Mesenchymal stem cell (in vitro differentiated cells and primary cell): ENCODE results near the gene XPOT.
A peak's percentile ranks its signal among the peaks of the same experiment; 100 is the strongest.

ENCODE experiments used
- DNase-seq: peaks from one replicate; pipeline ENCODE4 v3.0.0-alpha.2; 2013
- H2AFZ ChIP-seq: one replicate; pipeline ENCODE4 v1.6.1; 2013; ENCODE audit warnings: low read depth, mild to moderate bottlenecking, control low read depth, inconsistent platforms, low read length, moderate library complexity
- H2AK5ac ChIP-seq: 2 replicates; pipeline ENCODE4 v1.6.1; 2013; ENCODE audit warnings: low read length, moderate library complexity, mild to moderate bottlenecking, inconsistent platforms; ENCODE audit not compliant: severe bottlenecking
- H2BK120ac ChIP-seq: one replicate; pipeline ENCODE4 v1.6.1; 2013; ENCODE audit warnings: low read depth, mild to moderate bottlenecking, inconsistent platforms, low read length, moderate library complexity
- H2BK12ac ChIP-seq, 2 experiments: one replicate each; pipeline ENCODE4 v1.6.1; 2013; ENCODE audit warnings: inconsistent platforms in 2 of 2, low read length in 2 of 2, mild to moderate bottlenecking in 2 of 2, moderate library complexity in 2 of 2, control low read depth in 1 of 2
- H2BK15ac ChIP-seq: one replicate; pipeline ENCODE4 v1.6.1; 2013; ENCODE audit warnings: mild to moderate bottlenecking, low read depth, inconsistent platforms; ENCODE audit not compliant: poor library complexity, severe bottlenecking
- H2BK5ac ChIP-seq: 2 replicates; pipeline ENCODE4 v1.6.1; 2013; ENCODE audit warnings: low read depth, mild to moderate bottlenecking, low read length, control low read depth, inconsistent platforms; ENCODE audit not compliant: poor library complexity, severe bottlenecking
- H3K14ac ChIP-seq, 2 experiments: one replicate each; pipeline ENCODE4 v1.6.1; 2013; ENCODE audit warnings: inconsistent platforms in 2 of 2, low read length in 2 of 2, control low read depth in 1 of 2, mild to moderate bottlenecking in 1 of 2, moderate library complexity in 1 of 2
- H3K18ac ChIP-seq, 2 experiments: one replicate each; pipeline ENCODE4 v1.6.1; 2013; ENCODE audit warnings: inconsistent platforms in 2 of 2, low read length in 2 of 2, control low read depth in 1 of 2, low read depth in 1 of 2, mild to moderate bottlenecking in 1 of 2
- H3K23ac ChIP-seq, 2 experiments: one replicate each; pipeline ENCODE4 v1.6.1; 2013; ENCODE audit warnings: inconsistent platforms in 2 of 2, low read length in 2 of 2, mild to moderate bottlenecking in 2 of 2, moderate library complexity in 2 of 2, control low read depth in 1 of 2
- H3K27ac ChIP-seq: 2 replicates; pipeline ENCODE4 v1.5.1; 2013; ENCODE audit warnings: mild to moderate bottlenecking, moderate library complexity, low read length, control low read depth, inconsistent platforms; ENCODE audit not compliant: poor library complexity, severe bottlenecking
- H3K27me3 ChIP-seq, 2 experiments: 2 replicates each; pipeline versions ENCODE4 v1.6.1 to v1.7.0; 2013; ENCODE audit warnings: low read length in 2 of 2, mild to moderate bottlenecking in 2 of 2, moderate library complexity in 2 of 2, control low read depth in 1 of 2, inconsistent platforms in 1 of 2; ENCODE audit not compliant: control insufficient read depth in 1 of 2, insufficient read depth in 1 of 2
- H3K36me3 ChIP-seq, 2 experiments: 2 replicates each; pipeline versions ENCODE4 v1.6.1 to v1.7.0; 2013; ENCODE audit warnings: low read length in 2 of 2, control low read depth in 1 of 2, inconsistent platforms in 1 of 2, low read depth in 1 of 2, mild to moderate bottlenecking in 1 of 2; ENCODE audit not compliant: insufficient read depth in 2 of 2, control insufficient read depth in 1 of 2
- H3K4ac ChIP-seq, 2 experiments: one replicate each; pipeline ENCODE4 v1.6.1; 2013; ENCODE audit warnings: inconsistent platforms in 2 of 2, low read length in 2 of 2, mild to moderate bottlenecking in 2 of 2, moderate library complexity in 2 of 2, control low read depth in 1 of 2, low read depth in 1 of 2
- H3K4me1 ChIP-seq: 2 replicates; pipeline ENCODE4 v1.6.1; 2013; ENCODE audit warnings: low read depth, low read length, control low read depth; ENCODE audit not compliant: control insufficient read depth, insufficient read depth
- H3K4me2 ChIP-seq: 2 replicates; pipeline ENCODE4 v1.6.1; 2013; ENCODE audit warnings: low read length, mild to moderate bottlenecking, inconsistent platforms; ENCODE audit not compliant: poor library complexity, severe bottlenecking
- H3K4me3 ChIP-seq, 2 experiments: 2 replicates each; pipeline versions ENCODE4 v1.5.1 to v1.7.0; 2013; ENCODE audit warnings: low read length in 2 of 2, mild to moderate bottlenecking in 2 of 2, control low read depth in 1 of 2, low read depth in 1 of 2; ENCODE audit not compliant: insufficient read depth in 1 of 2
- H3K79me1 ChIP-seq: replicated peaks from 2 replicates; pipeline ENCODE4 v1.6.1; 2013; ENCODE audit warnings: mild to moderate bottlenecking, control low read depth, low read length, inconsistent platforms; ENCODE audit not compliant: poor library complexity, severe bottlenecking
- H3K9ac ChIP-seq: 2 replicates; pipeline ENCODE4 v1.7.0; 2013; ENCODE audit warnings: mild to moderate bottlenecking, low read length, moderate library complexity
- H3K9me3 ChIP-seq: 2 replicates; pipeline ENCODE4 v1.7.0; 2013; ENCODE audit warnings: mild to moderate bottlenecking, low read length; ENCODE audit not compliant: control insufficient read depth
- H4K8ac ChIP-seq: one replicate; pipeline ENCODE4 v1.6.1; 2013; ENCODE audit warnings: inconsistent platforms, mild to moderate bottlenecking, low read length, moderate library complexity
- H4K91ac ChIP-seq: one replicate; pipeline ENCODE4 v1.6.1; 2013; ENCODE audit warnings: mild to moderate bottlenecking, low read length, inconsistent platforms
- WGBS: methylation state at CpG from one replicate; pipeline ENCODE4 v1.1.7; 2013; ENCODE audit warnings: mixed read lengths; 5-methylcytosine and 5-hydroxymethylcytosine counted together

XPOT gene

DNA sequence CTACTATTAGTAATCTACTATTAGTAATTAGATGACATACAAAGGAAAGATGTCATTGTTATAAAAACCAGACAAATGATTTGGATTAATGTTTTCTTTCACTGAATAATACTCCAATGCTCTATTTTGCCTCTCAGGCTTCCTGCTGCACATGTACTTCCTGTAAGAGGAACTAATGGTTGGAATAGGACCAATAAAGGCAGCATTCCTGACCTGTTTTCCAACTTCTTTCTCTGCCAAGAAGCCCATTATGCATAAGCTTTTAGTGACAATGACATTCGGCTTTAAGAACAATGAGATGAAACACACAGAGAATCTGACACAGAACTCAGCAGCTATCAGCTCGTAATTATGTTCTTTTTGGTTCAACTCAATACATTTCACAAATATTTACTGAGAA lies 8.5 kb upstream of the XPOT start:
- no peak overlapping the region for H3K27ac ChIP-seq
- no peaks in the 10 kb centered on the region for H3K9me3 ChIP-seq
- no peak overlapping the region for H2BK12ac ChIP-seq
- H3K18ac ChIP-seq = no peak overlapping the region
- H3K4me1 ChIP-seq = no peaks in the 10 kb centered on the region
- no peak overlapping the region for H2AFZ ChIP-seq
- no peak overlapping the region for H3K9ac ChIP-seq
- H3K27me3 ChIP-seq = no peaks in the 10 kb centered on the region
- H4K8ac ChIP-seq = no peak overlapping the region
- H2AK5ac ChIP-seq = no peak overlapping the region
- H2BK5ac ChIP-seq = no peak overlapping the region
- H3K4ac ChIP-seq = no peak overlapping the region
- no peak for DNase-seq
- H3K4me2 ChIP-seq = no peak overlapping the region
- H3K23ac ChIP-seq = no peak overlapping the region
- H2BK15ac ChIP-seq = no peak overlapping the region
- H3K4me3 ChIP-seq = no peak overlapping the region
- no peak overlapping the region for H2BK120ac ChIP-seq
- no peak overlapping the region for H3K14ac ChIP-seq
- no peaks in the 10 kb centered on the region for H3K79me1 ChIP-seq
- H4K91ac ChIP-seq = no peak overlapping the region
- WGBS = 100% methylated on average over 2 of the region's 2 CpGs
- no peaks in the 10 kb centered on the region for H3K36me3 ChIP-seq

DNA sequence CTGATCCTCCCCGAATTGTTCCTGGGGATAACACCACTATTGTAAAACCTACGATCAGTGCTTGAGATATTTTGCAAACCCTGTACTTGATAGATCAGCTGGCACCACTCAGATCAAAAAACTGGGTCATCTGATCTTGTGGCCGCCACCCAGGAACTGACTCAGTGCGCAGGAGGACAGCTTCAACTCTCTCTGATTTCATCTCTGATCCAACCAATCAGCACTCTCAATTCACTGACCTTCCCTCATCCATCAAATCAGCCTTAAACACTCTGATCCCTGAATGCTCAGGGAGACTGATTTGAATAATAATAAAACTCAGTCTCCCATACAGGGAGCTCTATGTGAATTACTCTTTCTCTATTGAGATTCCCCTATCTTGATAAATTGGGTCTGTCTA lies 4.2 kb upstream of the XPOT start:
- no peaks in the 10 kb centered on the region for H3K27me3 ChIP-seq
- H4K8ac ChIP-seq = no peak overlapping the region
- H3K27ac ChIP-seq = no peak overlapping the region
- no peaks in the 10 kb centered on the region for H3K9me3 ChIP-seq
- H2BK15ac ChIP-seq = no peak overlapping the region
- H3K4me2 ChIP-seq = no peak overlapping the region
- no peak overlapping the region for H3K4ac ChIP-seq
- no peak overlapping the region for H3K4me3 ChIP-seq
- H2BK12ac ChIP-seq = no peak overlapping the region
- H2AK5ac ChIP-seq = no peak overlapping the region
- no peak overlapping the region for H3K18ac ChIP-seq
- no peak for DNase-seq
- no peak overlapping the region for H3K14ac ChIP-seq
- no peaks in the 10 kb centered on the region for H3K79me1 ChIP-seq
- no peak overlapping the region for H3K23ac ChIP-seq
- no peak overlapping the region for H2AFZ ChIP-seq
- no peak overlapping the region for H3K9ac ChIP-seq
- no peaks in the 10 kb centered on the region for H3K36me3 ChIP-seq
- no peak overlapping the region for H4K91ac ChIP-seq
- no peak overlapping the region for H2BK5ac ChIP-seq
- peaks cover 3% of the 10 kb centered on the region for H3K4me1 ChIP-seq
- no peak overlapping the region for H2BK120ac ChIP-seq
- 76% methylated on average over 4 of the region's 4 CpGs for WGBS

DNA sequence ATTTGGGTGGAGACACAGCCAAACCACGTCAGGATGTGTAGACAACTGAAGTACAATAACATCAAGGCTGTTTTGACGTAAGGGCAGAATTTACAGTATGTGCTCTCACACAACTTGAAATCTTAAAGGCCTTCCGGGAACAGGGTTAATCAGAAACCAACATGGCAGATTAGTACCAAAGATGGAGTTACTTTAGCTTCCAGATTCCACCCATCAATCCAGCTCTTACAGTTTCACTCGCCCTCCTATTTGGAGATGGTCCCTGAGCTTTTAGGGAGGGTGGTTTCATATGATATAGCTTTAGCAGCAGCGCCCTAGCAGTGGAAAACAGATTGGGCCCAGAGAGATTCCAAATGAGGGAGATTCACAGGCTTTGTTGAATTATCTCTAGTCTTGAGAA lies 2.0 kb upstream of the XPOT start:
- H3K9me3 ChIP-seq = no peaks in the 10 kb centered on the region
- H3K4me1 ChIP-seq = peaks cover 4% of the 10 kb centered on the region
- no peak overlapping the region for H3K14ac ChIP-seq
- 92% methylated on average over 5 of the region's 5 CpGs for WGBS
- H3K4ac ChIP-seq = no peak overlapping the region
- H2BK5ac ChIP-seq = no peak overlapping the region
- no peaks in the 10 kb centered on the region for H3K27me3 ChIP-seq
- H4K91ac ChIP-seq = no peak overlapping the region
- no peak overlapping the region for H2AK5ac ChIP-seq
- H2BK15ac ChIP-seq = no peak overlapping the region
- H3K9ac ChIP-seq = no peak overlapping the region
- no peak overlapping the region for H3K27ac ChIP-seq
- DNase-seq = no peak
- H2BK12ac ChIP-seq = no peak overlapping the region
- peaks cover 1% of the 10 kb centered on the region for H3K79me1 ChIP-seq
- no peak overlapping the region for H3K4me3 ChIP-seq
- H3K23ac ChIP-seq = no peak overlapping the region
- H3K4me2 ChIP-seq = no peak overlapping the region
- no peak overlapping the region for H2AFZ ChIP-seq
- H4K8ac ChIP-seq = no peak overlapping the region
- no peaks in the 10 kb centered on the region for H3K36me3 ChIP-seq
- H3K18ac ChIP-seq = no peak overlapping the region
- H2BK120ac ChIP-seq = no peak overlapping the region

DNA sequence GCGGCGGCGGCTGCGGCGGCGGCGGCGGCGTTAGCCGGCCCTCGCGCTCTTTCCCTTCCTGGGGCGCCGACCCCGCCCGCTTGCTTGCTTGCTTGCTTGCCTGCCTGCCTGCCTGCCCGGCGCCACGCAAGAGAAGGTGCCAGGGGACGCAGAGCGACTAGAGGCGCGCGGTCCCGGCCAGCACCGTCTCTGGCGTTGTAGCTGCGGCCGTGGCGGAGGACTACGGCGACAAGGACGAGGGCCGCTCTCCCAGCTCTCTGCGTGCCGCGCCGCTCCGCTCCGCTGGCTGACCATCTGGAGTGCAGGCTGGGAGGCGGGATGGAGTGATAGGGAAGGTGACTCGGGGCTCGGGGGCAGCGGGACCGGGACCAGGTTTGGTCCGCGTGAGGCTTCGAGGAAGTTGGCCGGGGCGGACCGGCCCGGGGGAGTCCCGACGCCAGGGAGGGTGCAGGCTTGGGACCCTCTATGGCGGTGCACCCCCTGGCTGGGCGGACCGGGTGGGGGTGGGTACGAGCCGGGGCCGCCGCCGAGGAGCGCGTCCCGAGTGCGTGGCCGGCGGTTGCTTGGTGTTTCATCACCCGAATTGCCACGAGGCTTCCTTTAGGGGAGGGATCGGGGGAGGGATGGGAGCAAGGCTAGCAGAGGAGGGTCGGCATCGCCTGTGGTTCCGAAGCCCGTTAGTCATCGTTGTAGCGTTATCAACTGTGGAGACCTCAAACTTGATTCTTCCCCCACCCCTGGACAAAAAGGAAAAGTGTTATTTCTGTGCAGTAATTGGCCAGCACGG lies 471 bp downstream of the XPOT start:
- WGBS = under 1% methylated on average over 61 of the region's 78 CpGs
- Histone ChIP-seq H2BK12ac (peak overlapping the region in 1 of 2 experiments; percentile 2), H3K18ac (peak overlapping the region; percentile 99 to 100), H2BK120ac (peak overlapping the region; percentile 92), H2BK5ac (peak overlapping the region; percentile 92), H3K14ac (peak overlapping the region in 1 of 2 experiments; percentile 98), H2AK5ac (no peak overlapping the region), H4K8ac (peak overlapping the region; percentile 100), H3K27me3 (no peaks in the 10 kb centered on the region), H4K91ac (peak overlapping the region; percentile 100), H3K23ac (peak overlapping the region in 1 of 2 experiments; percentile 63), H3K27ac (peak overlapping the region; percentile 90), H2AFZ (peak overlapping the region; percentile 33), H3K4me3 (peak overlapping the region; percentile 93 to 94), H3K9ac (peak overlapping the region; percentile 99), H3K36me3 (peaks cover 0 to 1% of the 10 kb centered on the region in 2 experiments), H3K4ac (peak overlapping the region; percentile 90 to 96), H3K4me2 (peak overlapping the region; percentile 37), H2BK15ac (peak overlapping the region; percentile 94), H3K79me1 (peaks cover 3% of the 10 kb centered on the region), H3K4me1 (peaks cover 7% of the 10 kb centered on the region), H3K9me3 (no peaks in the 10 kb centered on the region)
- DNase-seq = peak; percentile 92
